ENCODE data around the gene CISTR. TPM values are rescaled to one million over a fixed set of nuclear protein-coding genes. Genes with fewer than 3 reads are reported as not detected.
"Not testable (repeated sequence)": the region's sequence is repeated elsewhere in the genome, so short reads cannot be mapped to it uniquely, and the experiment has no call there.

The CISTR gene
- total RNA-seq, 1 donor from 2014 or later = not detected

DNA sequence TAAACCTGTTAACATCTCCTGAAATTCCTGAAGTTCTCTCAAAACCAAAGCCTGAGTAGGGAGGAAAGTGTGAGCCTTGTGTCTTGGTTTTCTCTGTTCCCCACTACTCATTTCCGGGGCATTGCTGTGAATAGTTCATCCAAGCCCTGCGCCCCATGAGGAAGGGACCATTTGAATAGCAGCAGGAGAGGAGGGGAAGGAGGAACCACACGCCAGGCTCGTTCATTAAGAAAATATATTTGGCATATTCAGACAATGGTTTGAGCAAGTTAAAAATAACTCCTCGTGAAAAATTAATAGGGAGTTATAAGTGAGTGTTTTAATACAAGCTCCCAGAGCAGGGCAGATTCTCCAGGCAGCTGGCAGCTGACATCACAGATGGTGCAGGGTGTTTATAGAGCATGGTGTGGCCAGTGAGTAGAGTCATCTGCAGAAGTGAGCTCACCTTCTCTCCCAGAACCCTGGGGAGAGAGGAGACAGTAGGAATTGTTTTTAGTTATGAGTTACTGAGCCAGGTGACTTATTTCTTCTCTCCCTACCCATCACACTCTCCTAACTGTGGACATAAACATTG, 29.5 kb upstream of the CISTR start:
- peaks cover 24% of the 10 kb centered on the region for H3K27me3 ChIP-seq (ENCODE audit: low read depth)
- H3K27ac ChIP-seq = no peak overlapping the region
- DNase-seq = no peak
- ATAC-seq = no peak
- H3K4me3 ChIP-seq = no peak overlapping the region
- intact Hi-C loops (cut with DNase I) = no loop called here
- TF ChIP-seq, protein P1, sequence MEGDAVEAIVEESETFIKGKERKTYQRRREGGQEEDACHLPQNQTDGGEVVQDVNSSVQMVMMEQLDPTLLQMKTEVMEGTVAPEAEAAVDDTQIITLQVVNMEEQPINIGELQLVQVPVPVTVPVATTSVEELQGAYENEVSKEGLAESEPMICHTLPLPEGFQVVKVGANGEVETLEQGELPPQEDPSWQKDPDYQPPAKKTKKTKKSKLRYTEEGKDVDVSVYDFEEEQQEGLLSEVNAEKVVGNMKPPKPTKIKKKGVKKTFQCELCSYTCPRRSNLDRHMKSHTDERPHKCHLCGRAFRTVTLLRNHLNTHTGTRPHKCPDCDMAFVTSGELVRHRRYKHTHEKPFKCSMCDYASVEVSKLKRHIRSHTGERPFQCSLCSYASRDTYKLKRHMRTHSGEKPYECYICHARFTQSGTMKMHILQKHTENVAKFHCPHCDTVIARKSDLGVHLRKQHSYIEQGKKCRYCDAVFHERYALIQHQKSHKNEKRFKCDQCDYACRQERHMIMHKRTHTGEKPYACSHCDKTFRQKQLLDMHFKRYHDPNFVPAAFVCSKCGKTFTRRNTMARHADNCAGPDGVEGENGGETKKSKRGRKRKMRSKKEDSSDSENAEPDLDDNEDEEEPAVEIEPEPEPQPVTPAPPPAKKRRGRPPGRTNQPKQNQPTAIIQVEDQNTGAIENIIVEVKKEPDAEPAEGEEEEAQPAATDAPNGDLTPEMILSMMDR (IDR thresholded peaks at IDR 0.05) = no peak
- no peaks in the 10 kb centered on the region for H3K9me3 ChIP-seq
- no peaks in the 10 kb centered on the region for H3K36me3 ChIP-seq
- no peaks in the 10 kb centered on the region for H3K4me1 ChIP-seq

DNA sequence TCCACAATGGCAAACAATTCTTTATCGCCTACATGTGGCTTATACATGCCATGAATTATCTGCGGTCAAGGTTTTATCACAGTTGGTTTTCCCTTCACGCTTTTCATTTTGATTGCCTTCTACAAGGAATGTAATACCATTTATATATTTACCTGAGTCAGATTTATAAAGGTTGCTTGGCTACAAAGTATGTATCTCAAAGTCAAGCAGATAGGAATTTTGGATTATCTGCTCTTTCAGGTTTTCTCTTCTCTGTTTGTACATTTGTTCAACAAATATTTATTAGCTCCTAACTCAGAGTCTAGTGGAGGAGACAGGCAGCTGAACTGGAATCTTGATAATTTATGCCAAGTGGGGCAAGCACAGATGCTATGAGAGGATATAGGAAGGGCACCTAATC, 28.5 kb upstream of the CISTR start:
- DNase-seq (no peak), ATAC-seq (no peak)
- Histone ChIP-seq H3K27me3 (ENCODE audit: low read depth) (peaks cover 19% of the 10 kb centered on the region), H3K36me3 (no peaks in the 10 kb centered on the region), H3K27ac (no peak overlapping the region), H3K4me3 (no peak overlapping the region), H3K4me1 (no peaks in the 10 kb centered on the region), H3K9me3 (no peaks in the 10 kb centered on the region)
- intact Hi-C loops (cut with DNase I) = no loop called here
- TF ChIP-seq, protein P1 (IDR thresholded peaks at IDR 0.05) = no peak

DNA sequence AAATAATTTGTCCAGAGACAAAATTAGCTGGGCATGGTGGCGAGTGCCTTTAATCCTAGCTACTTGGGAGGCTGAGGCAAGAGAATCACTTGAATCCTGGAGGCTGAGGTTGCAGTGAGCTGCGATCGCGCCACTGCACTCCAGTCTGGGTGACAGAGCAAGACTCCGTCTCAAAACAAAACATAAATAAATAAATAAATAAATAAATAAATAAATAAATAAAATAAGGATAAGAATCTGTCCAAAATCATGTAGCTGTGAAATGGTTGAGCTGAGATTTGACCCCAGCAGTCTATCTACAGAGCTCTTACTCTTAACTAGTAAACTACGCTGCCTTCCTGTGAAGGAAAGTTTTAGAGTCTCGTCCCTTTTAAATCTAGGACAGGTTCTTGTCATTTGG, 27.9 kb upstream of the CISTR start:
- H3K36me3 ChIP-seq; H3K27ac ChIP-seq; intact Hi-C loops (cut with DNase I); DNase-seq; ATAC-seq; H3K4me3 ChIP-seq; H3K4me1 ChIP-seq; H3K9me3 ChIP-seq: not testable (repeated sequence)
- peaks cover 18% of the 10 kb centered on the region for H3K27me3 ChIP-seq (ENCODE audit: low read depth)

DNA sequence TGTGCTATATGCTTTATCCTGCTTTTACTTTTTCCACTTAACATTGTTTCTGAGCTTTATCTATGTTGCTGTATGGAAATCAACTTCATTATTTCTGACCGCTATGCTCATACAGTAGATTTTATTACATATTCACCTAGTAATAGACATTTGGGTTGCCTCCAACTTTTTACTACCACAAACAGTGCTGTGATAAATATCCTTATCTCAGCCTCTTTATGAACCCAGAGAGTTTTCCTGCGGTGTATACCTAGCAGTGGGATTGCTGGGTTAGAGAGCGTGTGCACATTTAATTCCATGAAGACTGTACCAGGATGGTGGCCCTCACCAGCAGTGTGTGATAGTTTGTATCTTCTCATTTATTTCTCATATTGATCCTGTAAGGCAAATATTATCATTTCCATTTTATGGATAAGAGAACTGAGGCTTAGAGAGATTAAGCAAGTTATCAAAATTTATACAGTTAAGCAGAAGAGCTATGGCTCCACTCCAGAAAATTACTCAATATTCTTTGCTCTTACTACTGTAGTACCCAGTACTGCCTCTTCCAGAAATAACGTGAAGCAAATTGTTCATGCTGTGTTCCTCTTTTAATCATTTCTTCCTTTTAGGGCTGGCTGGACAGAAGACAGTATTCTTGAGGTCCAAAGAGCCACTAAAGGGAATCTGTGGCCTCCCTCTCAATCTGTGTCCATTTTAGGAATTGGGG, 26.3 kb upstream of the CISTR start:
- H3K4me3 ChIP-seq = no peak overlapping the region
- no peaks in the 10 kb centered on the region for H3K4me1 ChIP-seq
- intact Hi-C loops (cut with DNase I) = no loop called here
- ATAC-seq (peak; percentile 58 to 60), DNase-seq (no peak)
- no peaks in the 10 kb centered on the region for H3K9me3 ChIP-seq
- TF ChIP-seq, protein P1 (IDR thresholded peaks at IDR 0.05) = no peak
- H3K36me3 ChIP-seq = no peaks in the 10 kb centered on the region
- H3K27me3 ChIP-seq (ENCODE audit: low read depth) = peaks cover 8% of the 10 kb centered on the region
- no peak overlapping the region for H3K27ac ChIP-seq

DNA sequence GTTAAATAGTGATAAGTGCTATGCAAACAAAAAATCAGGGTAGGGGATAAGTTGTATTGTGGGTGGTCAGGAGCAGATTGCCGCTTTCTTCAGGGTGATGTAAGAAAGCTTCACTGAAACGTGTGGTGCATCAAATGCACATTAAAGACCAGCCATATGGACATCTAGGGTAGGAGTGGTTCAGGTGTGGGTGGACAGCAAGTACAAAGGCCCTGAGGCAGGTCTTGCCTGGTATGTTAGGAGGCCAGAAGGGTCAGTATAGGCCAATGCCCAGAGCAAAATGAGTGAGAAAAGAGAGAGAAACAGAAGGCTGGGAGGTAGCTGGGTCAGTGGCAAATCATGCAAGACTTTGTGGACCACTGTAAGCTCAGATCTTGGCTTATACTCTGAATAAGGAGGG, 25.6 kb upstream of the CISTR start:
- no peaks in the 10 kb centered on the region for H3K4me1 ChIP-seq
- peaks cover 3% of the 10 kb centered on the region for H3K27me3 ChIP-seq (ENCODE audit: low read depth)
- no peaks in the 10 kb centered on the region for H3K9me3 ChIP-seq
- H3K36me3 ChIP-seq = no peaks in the 10 kb centered on the region
- H3K27ac ChIP-seq = no peak overlapping the region
- intact Hi-C loops (cut with DNase I) = no loop called here
- DNase-seq = no peak
- TF ChIP-seq, protein P1 (IDR thresholded peaks at IDR 0.05) = no peak
- no peak overlapping the region for H3K4me3 ChIP-seq
- ATAC-seq = no peak

DNA sequence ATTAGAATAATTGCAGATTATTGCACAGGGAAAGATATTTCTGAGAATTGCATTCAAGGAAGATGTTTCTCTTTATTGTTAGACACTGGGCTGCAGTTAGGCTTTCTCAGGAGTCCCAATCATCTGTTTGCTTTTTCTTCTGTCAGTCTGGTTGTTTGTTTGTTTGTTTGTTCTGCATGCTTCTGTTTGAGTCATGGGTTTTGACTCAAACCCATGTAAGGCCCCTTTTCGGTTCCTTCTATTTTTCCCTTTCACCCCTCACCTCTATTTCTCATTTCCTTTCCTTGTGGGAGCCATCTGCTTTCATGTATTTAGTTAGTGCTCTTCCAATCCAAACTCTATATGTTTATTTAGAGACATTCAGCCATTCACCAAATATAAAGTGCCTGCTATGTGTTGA, 25.1 kb upstream of the CISTR start:
- DNase-seq (no peak), ATAC-seq (no peak)
- intact Hi-C loops (cut with DNase I) = no loop called here
- Histone ChIP-seq H3K4me1 (no peaks in the 10 kb centered on the region), H3K4me3 (no peak overlapping the region), H3K27me3 (ENCODE audit: low read depth) (peaks cover 3% of the 10 kb centered on the region), H3K9me3 (no peaks in the 10 kb centered on the region), H3K36me3 (no peaks in the 10 kb centered on the region), H3K27ac (no peak overlapping the region)
- TF ChIP-seq, protein P1 (IDR thresholded peaks at IDR 0.05) = no peak
